Endothelial cell (in vitro differentiated cells): ENCODE results near the gene AGBL4. TPM values are rescaled to one million over a fixed set of nuclear protein-coding genes. Genes with fewer than 3 reads are reported as not detected.

ENCODE experiments used
- DNase-seq: peaks from one replicate; pipeline ENCODE4 v3.0.0; 2021; ENCODE audit warnings: low spot score
- H3K27ac Mint-ChIP-seq: one replicate; pipeline ENCODE4 v1.8.0; 2021; ENCODE audit warnings: mixed read lengths, inconsistent platforms; ENCODE audit not compliant: unreplicated experiment
- H3K27me3 Mint-ChIP-seq: one replicate; pipeline ENCODE4 v1.8.0; 2021; ENCODE audit warnings: mild to moderate bottlenecking, moderate library complexity, mixed read lengths, inconsistent platforms; ENCODE audit not compliant: unreplicated experiment
- H3K36me3 Mint-ChIP-seq: one replicate; pipeline ENCODE4 v1.8.0; 2021; ENCODE audit warnings: mild to moderate bottlenecking, low read depth, mixed read lengths, inconsistent platforms; ENCODE audit not compliant: unreplicated experiment
- H3K4me1 Mint-ChIP-seq: one replicate; pipeline ENCODE4 v1.8.0; 2021; ENCODE audit warnings: mild to moderate bottlenecking, mixed read lengths, inconsistent platforms; ENCODE audit not compliant: unreplicated experiment
- H3K4me3 Mint-ChIP-seq: one replicate; pipeline ENCODE4 v1.8.0; 2021; ENCODE audit warnings: mild to moderate bottlenecking, mixed read lengths, inconsistent platforms; ENCODE audit not compliant: unreplicated experiment
- H3K9me3 Mint-ChIP-seq: one replicate; pipeline ENCODE4 v1.8.0; 2021; ENCODE audit warnings: mixed read lengths, inconsistent platforms; ENCODE audit not compliant: unreplicated experiment
- CTCF ChIP-seq: fragments of 200-600 bp; sonication (generic); IDR thresholded peaks from one replicate; pipeline ENCODE4 v1.5.0; 2021; ENCODE audit warnings: antibody characterized with exemption; ENCODE audit not compliant: unreplicated experiment
- total RNA-seq: library from RNA; stranded (reverse); fragmentation: NEBNext Ultra II Directional; extraction: Animal tissue kit (Norgen Biotek cat#: 25700); gene quantifications from one replicate; pipeline ENCODE4 v1.2.1, GENCODE V29; 2021; ENCODE audit not compliant: unreplicated experiment

The AGBL4 gene
- total RNA-seq, 1 donor from 2014 or later = 0.51 TPM

DNA sequence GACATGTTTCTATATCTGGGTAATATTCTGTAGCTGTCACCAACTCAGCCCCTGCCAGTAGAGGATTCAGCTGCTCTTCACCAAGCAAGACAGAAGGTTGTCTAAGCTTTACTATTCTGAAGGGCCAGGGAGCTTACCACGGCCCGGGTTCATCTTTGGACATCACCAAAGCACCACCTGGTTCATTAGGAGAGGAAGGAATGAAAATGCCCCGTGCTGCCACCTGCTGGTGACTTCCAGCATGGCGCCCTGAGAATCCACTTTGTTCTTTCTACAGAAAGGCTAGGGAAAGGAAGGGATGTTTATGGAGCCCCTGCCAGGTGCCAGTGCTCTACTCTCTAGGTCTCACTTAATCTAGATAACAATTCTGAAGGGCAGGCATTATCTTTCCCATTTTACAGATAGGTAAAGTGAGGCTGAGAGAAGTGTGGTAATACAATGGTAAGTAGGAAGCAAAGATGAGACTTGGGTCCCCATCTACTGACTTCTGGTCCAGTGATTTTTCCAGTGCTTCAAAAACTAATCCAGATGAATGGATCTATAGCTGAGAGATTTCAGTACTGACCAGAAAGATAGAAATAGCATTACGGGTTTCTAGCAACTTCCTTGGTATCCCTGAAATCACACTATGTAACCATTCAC lies 1326.6 kb downstream of the AGBL4 start:
- no peaks in the 10 kb centered on the region for H3K9me3 Mint-ChIP-seq

DNA sequence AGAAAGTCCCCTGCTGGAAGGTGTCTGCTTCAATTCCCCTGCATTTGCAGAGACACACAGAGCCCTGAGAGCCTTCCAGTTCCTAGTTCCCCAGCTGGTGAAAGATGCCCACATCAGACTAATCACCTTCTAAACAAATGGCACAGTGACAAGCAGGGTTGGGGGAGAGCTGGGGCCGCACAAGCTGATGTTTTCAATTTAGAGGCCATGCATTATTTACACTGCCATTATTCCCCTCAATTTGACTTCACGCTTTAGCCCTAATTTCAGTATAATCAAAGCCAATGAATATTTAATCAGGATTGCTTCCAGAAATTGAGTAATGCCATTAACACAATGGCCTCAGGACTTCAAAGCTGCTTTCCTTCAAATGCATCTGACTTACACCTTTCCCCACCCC lies 1328.6 kb downstream of the AGBL4 start:
- no peak for DNase-seq
- no peak for TF ChIP-seq CTCF
- peaks cover 11% of the 10 kb centered on the region for H3K27me3 Mint-ChIP-seq
- no peak overlapping the region for H3K27ac Mint-ChIP-seq
- no peaks in the 10 kb centered on the region for H3K36me3 Mint-ChIP-seq
- H3K9me3 Mint-ChIP-seq = no peaks in the 10 kb centered on the region
- H3K4me1 Mint-ChIP-seq = no peaks in the 10 kb centered on the region
- no peak overlapping the region for H3K4me3 Mint-ChIP-seq

More for the DNA sequence above, 1326.6 kb downstream of the AGBL4 start:
- Mint-ChIP-seq H3K4me3 (no peak overlapping the region), H3K4me1 (no peaks in the 10 kb centered on the region), H3K27me3 (peaks cover 7% of the 10 kb centered on the region), H3K36me3 (no peaks in the 10 kb centered on the region), H3K27ac (no peak overlapping the region)
- peak; percentile 79 for DNase-seq
- peak; percentile 95 for TF ChIP-seq CTCF

DNA sequence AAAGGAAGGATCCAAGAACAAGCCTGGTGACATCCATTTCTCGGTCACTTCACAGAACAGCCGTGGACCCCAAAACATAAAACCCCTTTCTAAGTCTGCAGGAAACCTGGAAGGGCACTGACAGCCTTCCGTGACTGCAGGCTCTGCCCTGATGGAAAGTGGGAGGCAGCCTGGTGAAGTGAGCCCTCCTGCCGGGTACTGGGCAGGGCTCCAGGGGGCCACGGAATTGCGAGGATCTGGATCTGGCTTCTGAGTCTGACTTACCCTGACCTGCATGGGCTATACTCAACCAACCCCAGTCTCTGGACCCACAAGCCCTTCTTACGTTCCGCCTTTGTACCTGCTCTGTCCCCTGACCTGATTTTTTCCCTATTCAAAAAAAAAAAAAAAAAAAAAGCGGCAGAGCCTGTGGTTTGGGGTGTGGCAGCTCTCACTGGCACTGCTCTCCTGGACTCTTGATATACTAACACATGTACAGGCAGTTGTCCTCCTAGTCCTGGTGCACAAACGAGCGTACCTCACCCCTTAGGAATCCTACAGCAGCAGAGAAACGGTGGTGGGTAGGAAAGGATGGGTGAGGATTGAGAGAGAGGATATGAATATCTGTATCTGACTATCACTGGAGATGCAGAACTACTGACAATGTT lies 1330.0 kb downstream of the AGBL4 start:
- TF ChIP-seq CTCF = no peak
- no peaks in the 10 kb centered on the region for H3K36me3 Mint-ChIP-seq

GRCh38 chr1:48693180-48693579 lies 1330.6 kb downstream of the AGBL4 start:
- H3K36me3 Mint-ChIP-seq = no peaks in the 10 kb centered on the region
- no peak for TF ChIP-seq CTCF
- peaks cover 9% of the 10 kb centered on the region for H3K27me3 Mint-ChIP-seq
- no peaks in the 10 kb centered on the region for H3K9me3 Mint-ChIP-seq
- no peak overlapping the region for H3K4me3 Mint-ChIP-seq
- H3K4me1 Mint-ChIP-seq = no peaks in the 10 kb centered on the region
- no peak for DNase-seq
- H3K27ac Mint-ChIP-seq = no peak overlapping the region

More for the DNA sequence above, 1330.0 kb downstream of the AGBL4 start:
- Mint-ChIP-seq H3K27ac (no peak overlapping the region), H3K4me1 (no peaks in the 10 kb centered on the region), H3K9me3 (no peaks in the 10 kb centered on the region), H3K4me3 (no peak overlapping the region), H3K27me3 (peaks cover 9% of the 10 kb centered on the region)
- no peak for DNase-seq

GRCh38 chr1:48692235-48692634 lies 1331.5 kb downstream of the AGBL4 start:
- Mint-ChIP-seq H3K4me3 (no peak overlapping the region), H3K27me3 (peaks cover 12% of the 10 kb centered on the region), H3K9me3 (no peaks in the 10 kb centered on the region)

More at GRCh38 chr1:48692235-48692634, 1331.5 kb downstream of the AGBL4 start:
- Mint-ChIP-seq H3K27ac (no peak overlapping the region), H3K36me3 (no peaks in the 10 kb centered on the region), H3K4me1 (peaks cover 4% of the 10 kb centered on the region)
- DNase-seq = no peak
- no peak for TF ChIP-seq CTCF
